HG03039 (cell line): Measurements from ENCODE around the gene CLIC1.

Source experiments
- ATAC-seq: cut with Tn5 transposase; IDR thresholded peaks from one replicate; pipeline ENCODE4 v1.9.1; 2021; ENCODE audit warnings: mild to moderate bottlenecking, moderate library complexity; ENCODE audit not compliant: unreplicated experiment

CLIC1 gene

GRCh38 chr6:31768363-31769257 is 32.3 kb upstream of the CLIC1 start:
- ATAC-seq = no peak

- no peak for ATAC-seq
Observed at GRCh38 chr6:31767096-31767645, 30.8 kb upstream of the CLIC1 start.

- ATAC-seq = no peak
Observed at GRCh38 chr6:31765910-31766794, 29.8 kb upstream of the CLIC1 start.

GRCh38 chr6:31765559-31765909 is 29.2 kb upstream of the CLIC1 start:
- no peak for ATAC-seq

- no peak for ATAC-seq
Observed at GRCh38 chr6:31764198-31764597, 27.9 kb upstream of the CLIC1 start.

GRCh38 chr6:31763619-31763940 is 27.2 kb upstream of the CLIC1 start:
- no peak for ATAC-seq

GRCh38 chr6:31762878-31763618 is 26.7 kb upstream of the CLIC1 start:
- no peak for ATAC-seq

GRCh38 chr6:31762356-31762755 is 26.0 kb upstream of the CLIC1 start, which contains the start of gene SAPCD1:
TSS of gene SAPCD1 (plus strand) at chr6:31762656. CDS start at chr6:31763055, 399 bp downstream.
- no peak for ATAC-seq

- ATAC-seq = no peak
Observed at GRCh38 chr6:31761343-31761742, 25.0 kb upstream of the CLIC1 start.

GRCh38 chr6:31760790-31761189 is 24.5 kb upstream of the CLIC1 start:
- no peak for ATAC-seq

- no peak for ATAC-seq
Observed at GRCh38 chr6:31758281-31758680, 22.0 kb upstream of the CLIC1 start.

- no peak for ATAC-seq
Observed at GRCh38 chr6:31752739-31753319, 16.5 kb upstream of the CLIC1 start.

- ATAC-seq = no peak
Observed at GRCh38 chr6:31750411-31751022, 14.2 kb upstream of the CLIC1 start.

- no peak for ATAC-seq
Observed at GRCh38 chr6:31749301-31750036, 13.1 kb upstream of the CLIC1 start.

- ATAC-seq = no peak
Observed at GRCh38 chr6:31744422-31744821, 8.1 kb upstream of the CLIC1 start.

GRCh38 chr6:31742894-31743293 is 6.6 kb upstream of the CLIC1 start:
- no peak for ATAC-seq

GRCh38 chr6:31741815-31742214 is 5.5 kb upstream of the CLIC1 start:
- no peak for ATAC-seq

- ATAC-seq = no peak
Observed at GRCh38 chr6:31740397-31741223, 4.3 kb upstream of the CLIC1 start.
